Endothelial cell of umbilical vein (primary cell): ENCODE measurements around the gene PRKAR1B. TPM values are rescaled to one million over a fixed set of nuclear protein-coding genes. Genes with fewer than 3 reads are reported as not detected.
"Not testable (repeated sequence)": the region's sequence is repeated elsewhere in the genome, so short reads cannot be mapped to it uniquely, and the experiment has no call there.

Experiments
- BruUV-seq: library from RNA; stranded (reverse); fragments of 400-500 nt; replicated peaks from 2 replicates; lab custom pipeline; 2021; lab: Mats Ljungman, UMichigan
- CTCF ChIA-PET: fragments of 300-600, 350-600 bp; sonication (Branson Sonifier 250); formaldehyde crosslinking; loops from one replicate; lab custom pipeline; 2021; ENCODE audit warnings: antibody characterized with exemption, inconsistent platforms; lab: Charles Lee
- POLR2A ChIA-PET: fragments of 300-600, 350-600 bp; sonication (Branson Sonifier 250); formaldehyde crosslinking; loops from one replicate; lab custom pipeline; 2021; ENCODE audit warnings: antibody characterized with exemption, inconsistent platforms; lab: Charles Lee
- DNase-seq: peaks from one replicate; pipeline ENCODE4 v3.0.0-alpha.2; 2011; ENCODE audit warnings: low read depth, low spot score
- FAIRE-seq: peaks from 2 replicates; lab custom pipeline; 2011; peaks lifted over from hg19 to GRCh38; lab: Jason Lieb, UNC
- H2AFZ ChIP-seq: 2 replicates; pipeline ENCODE4 v1.6.0; 2012; ENCODE audit warnings: low read depth, low read length, control low read depth, inconsistent platforms
- H3K27ac ChIP-seq: 2 replicates; pipeline ENCODE4 v1.5.1; 2011; ENCODE audit warnings: low read depth, mild to moderate bottlenecking, control low read depth, low read length, moderate library complexity; ENCODE audit not compliant: insufficient read depth
- H3K27me3 ChIP-seq, 2 experiments: 2 replicates each; pipeline versions ENCODE4 v1.6.0 to v1.6.1; 2011; ENCODE audit warnings: low read length in 2 of 2, mixed read lengths in 1 of 2; ENCODE audit not compliant: control insufficient read depth in 2 of 2, insufficient read depth in 2 of 2
- H3K36me3 ChIP-seq, 2 experiments: 2 replicates in 1 of 2; 3 replicates in 1 of 2; pipeline ENCODE4 v1.5.1; 2011; ENCODE audit warnings: low read length in 2 of 2, mild to moderate bottlenecking in 1 of 2, moderate library complexity in 1 of 2; ENCODE audit not compliant: control insufficient read depth in 2 of 2, insufficient read depth in 2 of 2; ENCODE audit errors: extremely low read depth in 1 of 2
- H3K4me1 ChIP-seq: 3 replicates; pipeline ENCODE4 v1.5.1; 2011; ENCODE audit warnings: mild to moderate bottlenecking, low read length; ENCODE audit not compliant: control insufficient read depth, insufficient read depth; ENCODE audit errors: extremely low read depth
- H3K4me2 ChIP-seq: 2 replicates; pipeline ENCODE4 v1.6.1; 2011; ENCODE audit warnings: low read length, control low read depth, mixed read lengths; ENCODE audit not compliant: insufficient read depth
- H3K4me3 ChIP-seq, 3 experiments: fragments of 200-600 bp in 1 of 3; sonication (generic), shearing (Covaris generic) in 1 of 3; replicated peaks in 1 of 3; 2 replicates each; pipeline ENCODE4 v1.5.1; 2011 to 2016; ENCODE audit warnings: control low read depth in 3 of 3, low read length in 3 of 3, mild to moderate bottlenecking in 2 of 3, inconsistent platforms in 1 of 3, low read depth in 1 of 3, moderate library complexity in 1 of 3; ENCODE audit not compliant: insufficient read depth in 1 of 3
- H3K79me2 ChIP-seq: 2 replicates; pipeline ENCODE4 v1.6.0; 2012; ENCODE audit warnings: low read length, inconsistent platforms; ENCODE audit not compliant: control insufficient read depth, insufficient read depth
- H3K9ac ChIP-seq: replicated peaks from 2 replicates; pipeline ENCODE3; 2011; ENCODE audit warnings: low read length, control low read depth; ENCODE audit not compliant: insufficient read depth; ENCODE audit errors: extremely low read depth
- H3K9me1 ChIP-seq: replicated peaks from 3 replicates; pipeline ENCODE4 v1.6.0; 2011; ENCODE audit warnings: mild to moderate bottlenecking, low read length; ENCODE audit not compliant: control insufficient read depth, insufficient read depth; ENCODE audit errors: extremely low read depth
- H3K9me3 ChIP-seq: replicated peaks from 2 replicates; pipeline ENCODE4 v1.5.1; 2012; ENCODE audit warnings: low read length, inconsistent platforms; ENCODE audit not compliant: control insufficient read depth, insufficient read depth
- H4K20me1 ChIP-seq: replicated peaks from 2 replicates; pipeline ENCODE3; 2011; ENCODE audit warnings: mild to moderate bottlenecking, low read length; ENCODE audit not compliant: control insufficient read depth, insufficient read depth; ENCODE audit errors: extremely low read depth
- CTCF ChIP-seq, 2 donors: IDR thresholded peaks; 1 replicate in 1 of 2; 2 replicates in 1 of 2; pipeline ENCODE4 v1.5.1; 2011; ENCODE audit warnings: low read length in 2 of 2, mild to moderate bottlenecking in 2 of 2, moderate library complexity in 2 of 2, control low read depth in 1 of 2, inconsistent platforms in 1 of 2, low read depth in 1 of 2; ENCODE audit not compliant: insufficient read depth in 1 of 2; ENCODE audit errors: extremely low read depth in 1 of 2
- EZH2 ChIP-seq: IDR thresholded peaks from 2 replicates; pipeline ENCODE4 v1.6.1; 2012; ENCODE audit warnings: borderline replicate concordance, low read depth, mild to moderate bottlenecking, moderate library complexity, low read length, inconsistent platforms; ENCODE audit not compliant: severe bottlenecking
- FOS ChIP-seq: IDR thresholded peaks from 2 replicates; pipeline ENCODE4 v1.6.1; 2011; ENCODE audit warnings: mild to moderate bottlenecking, low read length, moderate library complexity, borderline replicate concordance; ENCODE audit not compliant: insufficient read depth
- JUN ChIP-seq: IDR thresholded peaks from 2 replicates; pipeline ENCODE4 v1.6.1; 2011; ENCODE audit warnings: borderline replicate concordance, low read depth; ENCODE audit not compliant: insufficient read length, insufficient read depth
- MAX ChIP-seq: IDR thresholded peaks from 2 replicates; pipeline ENCODE4 v1.6.1; 2011; ENCODE audit not compliant: insufficient read depth, insufficient read length
- MYC ChIP-seq: IDR thresholded peaks from one replicate; pipeline ENCODE4 v1.6.1; 2011; ENCODE audit warnings: mild to moderate bottlenecking, low read depth, low read length
- POLR2A ChIP-seq: IDR thresholded peaks from 2 replicates; pipeline ENCODE4 v1.6.1; 2012; ENCODE audit warnings: low read depth, mild to moderate bottlenecking, control low read depth, low read length
- POLR2AphosphoS5 ChIP-seq: IDR thresholded peaks from 2 replicates; pipeline ENCODE4 v1.6.1; 2012; ENCODE audit warnings: low read depth, mild to moderate bottlenecking, control low read depth, low read length, moderate library complexity; ENCODE audit not compliant: insufficient read depth
- dilution Hi-C: fragments of 300-500 bp; cut with MboI; formaldehyde crosslinking; loops from one replicate; pipeline ENCODE4 v1.15.0; 2019; ENCODE audit warnings: low sequenced_read_pairs; ENCODE audit not compliant: extremely low pct_ligation_motif_present
- intact Hi-C: fragments of 100-400 bp; cut with micrococcal nuclease; formaldehyde crosslinking; loops from one replicate; pipeline ENCODE4 v1.10.0; 2022
- polyA plus RNA-seq, 4 experiments: library from polyadenylated mRNA; depleted of rRNA in 3 of 4; stranded (reverse) in 3 of 4; unstranded in 1 of 4; fragments of >200 nt; gene quantifications; 2 replicates each; pipeline versions ENCODE4 v1.2.1 to v1.2.3, GENCODE V29; 2011 to 2012; ENCODE audit warnings: missing spikeins in 1 of 4
- total RNA-seq: library from RNA; stranded (reverse); gene quantifications from 2 replicates; pipeline ENCODE4 v1.2.3, GENCODE V29; 2021

Gene PRKAR1B
- total and polyA plus RNA-seq, 2 donors (not counting 3 experiments of a cell fraction or from before 2014, with no cell fraction given) = 15.4 to 29.2 TPM

- H3K4me3 ChIP-seq, H3K36me3 ChIP-seq, H3K9me3 ChIP-seq, H3K27ac ChIP-seq, dilution Hi-C loops, H2AFZ ChIP-seq, POLR2A ChIA-PET, H3K4me1 ChIP-seq, BruUV-seq, DNase-seq, H3K9me1 ChIP-seq, H3K9ac ChIP-seq, H3K27me3 ChIP-seq, H3K79me2 ChIP-seq, intact Hi-C loops, CTCF ChIA-PET, FAIRE-seq, H3K4me2 ChIP-seq, H4K20me1 ChIP-seq: not testable (repeated sequence)
These were observed 175.5 kb downstream of the PRKAR1B start for GRCh38 chr7:551615-551970.

- DNase-seq (no peak), FAIRE-seq (no peak)
- no peak overlapping the region for H3K9ac ChIP-seq
- H3K4me3 ChIP-seq = no peak overlapping the region
- ChIA-PET POLR2A (no interaction called here), CTCF (no interaction called here)
- no peak overlapping the region for H3K27ac ChIP-seq
- BruUV-seq = no TSS peak
- dilution Hi-C loops = no loop called here
- H3K9me3 ChIP-seq = no peaks in the 10 kb centered on the region
- no peaks in the 10 kb centered on the region for H3K27me3 ChIP-seq
- no peak overlapping the region for H3K4me2 ChIP-seq
- H3K4me1 ChIP-seq = no peaks in the 10 kb centered on the region
- intact Hi-C loops = no loop called here
- TF ChIP-seq CTCF (IDR thresholded peaks at IDR 0.05; ENCODE audit: extremely low read depth in 1 of 2, insufficient read depth in 1 of 2, low read depth in 1 of 2, low read length in 2 of 2) = no peak
- no peak for TF ChIP-seq FOS
- TF ChIP-seq EZH2 = no peak
- TF ChIP-seq POLR2AphosphoS5 = no peak
- no peak for TF ChIP-seq POLR2A
- TF ChIP-seq JUN = no peak
- no peak for TF ChIP-seq MAX
- no peak for TF ChIP-seq MYC
- no peaks in the 10 kb centered on the region for H3K36me3 ChIP-seq
- H2AFZ ChIP-seq = no peak overlapping the region
- no peaks in the 10 kb centered on the region for H3K9me1 ChIP-seq
- H4K20me1 ChIP-seq = no peaks in the 10 kb centered on the region
- H3K79me2 ChIP-seq = no peaks in the 10 kb centered on the region
These were observed 176.0 kb downstream of the PRKAR1B start for GRCh38 chr7:550881-551614.
